BJ (cell line): ENCODE measurements around the gene ZNF844. TPM values are rescaled to one million over a fixed set of nuclear protein-coding genes. Genes with fewer than 3 reads are reported as not detected.

Experiments used
- CTCF ChIA-PET: fragments of 350-600 bp; formaldehyde crosslinking; extraction: SDS; loops from one replicate; lab custom pipeline; 2021; ENCODE audit warnings: antibody characterized with exemption, inconsistent platforms; lab: Yijun Ruan, JAX
- POLR2A ChIA-PET: fragments of 300-600 bp; sonication (Branson Sonifier 250); formaldehyde crosslinking; extraction: SDS; loops from one replicate; lab custom pipeline; 2021; ENCODE audit warnings: antibody characterized with exemption; lab: Charles Lee
- DNase-seq: peaks from one replicate; pipeline ENCODE4 v3.0.0-alpha.2; 2011; ENCODE audit warnings: low read depth
- H3K27me3 ChIP-seq: 2 replicates; pipeline ENCODE4 v1.6.0; 2011; ENCODE audit warnings: low read length; ENCODE audit not compliant: control insufficient read depth, insufficient read depth
- H3K36me3 ChIP-seq: 2 replicates; pipeline ENCODE4 v1.5.1; 2011; ENCODE audit warnings: low read length; ENCODE audit not compliant: control insufficient read depth, insufficient read depth
- H3K4me3 ChIP-seq: 2 replicates; pipeline ENCODE4 v1.5.1; 2011; ENCODE audit warnings: low read depth, mild to moderate bottlenecking, control low read depth, low read length
- CTCF ChIP-seq: IDR thresholded peaks from 2 replicates; pipeline ENCODE4 v1.5.1; 2011; ENCODE audit warnings: low read depth, mild to moderate bottlenecking, control low read depth, inconsistent platforms, low read length, moderate library complexity; ENCODE audit not compliant: insufficient read depth
- polyA plus RNA-seq: library from polyadenylated mRNA; depleted of rRNA; stranded (reverse); fragments of >200 nt; gene quantifications from 2 replicates; pipeline ENCODE4 v1.2.3, GENCODE V29; 2011; rRNA removed
- small RNA-seq: library from RNA; depleted of rRNA; stranded (forward); fragments of <200 nt; gene quantifications from one replicate; pipeline ENCODE3, GENCODE V24; 2012; ENCODE audit warnings: low replicate concordance, low read depth; ENCODE audit not compliant: insufficient read length

Gene ZNF844
- polyA plus RNA-seq, 1 experiment, result 2.8 TPM

- ChIA-PET CTCF (interaction anchor here (0.8 to 1.4 kb wide), 4 partner anchors 11 to 30 kb away, joined by 3 to 5 read pairs (median 4); partner anchors contain the start of gene ZNF20), POLR2A (no interaction called here)
- H3K4me3 ChIP-seq, result no peak overlapping the region
- TF ChIP-seq CTCF, result peak; percentile 43
- H3K27me3 ChIP-seq, result no peaks in the 10 kb centered on the region
- no peak for DNase-seq
- H3K36me3 ChIP-seq, result no peaks in the 10 kb centered on the region
These were observed 62.2 kb downstream of the ZNF844 start for GRCh38 chr19:12126707-12127106.

Small RNAs within 50 kb of the gene (small RNA-seq; reads per million reads assigned to genes)
- gene RF00019, result not detected
- gene RNA5SP465, result not detected
- not detected for gene RNA5SP466
- not detected for gene RNA5SP467

Other genes starting within 250 kb of the ZNF844 start
- gene ZNF439, start 216.0 kb upstream of the ZNF844 start, polyA plus RNA-seq, result 3.0 and 5.1 TPM in 2 replicates
- gene ZNF69, start 176.9 kb upstream of the ZNF844 start, polyA plus RNA-seq, result 3.4 and 3.9 TPM in 2 replicates
- 2.5 and 4.8 TPM in 2 replicates for gene ZNF700, start 139.6 kb upstream of the ZNF844 start, polyA plus RNA-seq
- gene ZNF763, start 99.7 kb upstream of the ZNF844 start, polyA plus RNA-seq, result 1.6 and 2.2 TPM in 2 replicates
- gene ZNF433, start 29.1 kb upstream of the ZNF844 start, polyA plus RNA-seq, result 1.8 and 2.3 TPM in 2 replicates
- not detected in 2 replicates for gene ZNF878, start 11.8 kb upstream of the ZNF844 start, polyA plus RNA-seq
- 2.1 and 2.8 TPM in 2 replicates for gene ZNF20, start 75.6 kb downstream of the ZNF844 start, polyA plus RNA-seq
- 1.5 and 2.2 TPM in 2 replicates for gene ZNF625, start 92.0 kb downstream of the ZNF844 start, polyA plus RNA-seq
- gene ZNF136, start 98.4 kb downstream of the ZNF844 start, polyA plus RNA-seq, result 1.5 and 2.8 TPM in 2 replicates
- gene ZNF44, start 230.2 kb downstream of the ZNF844 start, polyA plus RNA-seq, result 2.9 and 3.5 TPM in 2 replicates